HCT116 (cell line): Measurements from ENCODE around the gene SNX13. TPM values are rescaled to one million over a fixed set of nuclear protein-coding genes. Genes with fewer than 3 reads are reported as not detected.

ENCODE experiments used
- ATAC-seq: fragments of 200-7000 bp; cut with Tn5 transposase; 2 replicates; pipeline ENCODE4 v1.9.1; 2020; ENCODE audit warnings: mild to moderate bottlenecking, moderate library complexity
- BruUV-seq: library from RNA; stranded (reverse); fragments of 400-500 nt; replicated peaks from 2 replicates; lab custom pipeline; 2021; lab: Mats Ljungman, UMichigan
- CTCF ChIA-PET: fragments of 300-600 bp; sonication (Branson Sonifier 250); formaldehyde crosslinking; loops from one replicate; lab custom pipeline; 2021; ENCODE audit warnings: antibody characterized with exemption; lab: Charles Lee
- POLR2A ChIA-PET: fragments of 300-600, 350-600 bp; sonication (Branson Sonifier 250); formaldehyde crosslinking; loops from one replicate; lab custom pipeline; 2021; ENCODE audit warnings: antibody characterized with exemption; lab: Charles Lee
- RAD21 ChIA-PET, 2 experiments: fragments of 300-600 bp; sonication (Branson Sonifier 250); formaldehyde crosslinking; loops; one replicate each; lab custom pipeline; 2023; ENCODE audit warnings: low total read pairs in 2 of 2; ENCODE audit not compliant: uncharacterized antibody in 2 of 2, unreplicated experiment in 2 of 2, low non-redundant PET in 1 of 2; lab: Charles Lee
- DNase-seq: peaks from one replicate; pipeline ENCODE4 v3.0.0-alpha.2; 2010; ENCODE audit warnings: low read depth, low spot score
- H2AFZ ChIP-seq: fragments of 200-600 bp; shearing (Covaris generic), sonication (generic); 2 replicates; pipeline ENCODE4 v1.6.1; 2017; ENCODE audit warnings: low read depth, mixed run types, mixed read lengths, antibody characterized with exemption, low read length; ENCODE audit not compliant: poor library complexity, severe bottlenecking
- H3K27ac ChIP-seq: 2 replicates; pipeline ENCODE4 v1.5.1; 2012; ENCODE audit warnings: low read depth, low read length
- H3K27me3 ChIP-seq: fragments of 200-600 bp; sonication (generic); 2 replicates; pipeline ENCODE4 v1.6.1; 2016; ENCODE audit warnings: mixed run types, low read length, mixed read lengths; ENCODE audit not compliant: insufficient read depth
- H3K36me3 ChIP-seq, 2 experiments: fragments of 200-500 bp in 1 of 2; fragments of 200-600 bp in 1 of 2; sonication (Bioruptor generic) in 1 of 2; sonication (generic) in 1 of 2; 2 replicates each; pipeline versions ENCODE4 v1.5.1 to v1.6.1; 2014 to 2016; ENCODE audit warnings: low read length in 2 of 2, inconsistent platforms in 1 of 2, mixed read lengths in 1 of 2, mixed run types in 1 of 2; ENCODE audit not compliant: insufficient read depth in 2 of 2, control insufficient read depth in 1 of 2
- H3K4me1 ChIP-seq, 2 experiments: fragments of 200-600 bp in 1 of 2; sonication (generic) in 1 of 2; 2 replicates each; pipeline versions ENCODE4 v1.5.1 to v1.6.1; 2012 to 2017; ENCODE audit warnings: low read length in 2 of 2, inconsistent platforms in 1 of 2, mild to moderate bottlenecking in 1 of 2, mixed read lengths in 1 of 2, mixed run types in 1 of 2, moderate library complexity in 1 of 2; ENCODE audit not compliant: insufficient read depth in 2 of 2, control insufficient read depth in 1 of 2
- H3K4me2 ChIP-seq: fragments of 200-600 bp; sonication (generic); 2 replicates; pipeline ENCODE4 v1.6.1; 2017; ENCODE audit warnings: mixed run types, low read length, mixed read lengths
- H3K4me3 ChIP-seq, 2 experiments: fragments of 200-600 bp in 1 of 2; sonication (generic) in 1 of 2; replicated peaks in 1 of 2; 2 replicates each; pipeline ENCODE4 v1.5.1; 2011 to 2016; ENCODE audit warnings: low read length in 2 of 2, control low read depth in 1 of 2, low read depth in 1 of 2, mild to moderate bottlenecking in 1 of 2, mixed read lengths in 1 of 2, mixed run types in 1 of 2
- H3K79me2 ChIP-seq: fragments of 200-600 bp; sonication (generic); 2 replicates; pipeline ENCODE4 v1.6.1; 2017; ENCODE audit warnings: mild to moderate bottlenecking, mixed run types, low read length, moderate library complexity, mixed read lengths; ENCODE audit not compliant: insufficient read depth
- H3K9ac ChIP-seq: fragments of 200-600 bp; sonication (generic); 2 replicates; pipeline ENCODE4 v1.6.1; 2016; ENCODE audit warnings: low read length, mixed read lengths
- H3K9me2 ChIP-seq: fragments of 200-600 bp; sonication (generic), shearing (Covaris generic); 2 replicates; pipeline ENCODE4 v1.6.1; 2017; ENCODE audit warnings: mixed run types, mild to moderate bottlenecking, moderate library complexity; ENCODE audit not compliant: insufficient read depth
- H3K9me3 ChIP-seq, 2 experiments: fragments of 200-500 bp in 1 of 2; fragments of 200-600 bp in 1 of 2; sonication (Bioruptor generic) in 1 of 2; sonication (generic) in 1 of 2; 2 replicates each; pipeline ENCODE4 v1.6.1; 2014 to 2017; ENCODE audit warnings: low read length in 2 of 2, mixed read lengths in 2 of 2, inconsistent platforms in 1 of 2, low read depth in 1 of 2, mild to moderate bottlenecking in 1 of 2, mixed run types in 1 of 2, moderate library complexity in 1 of 2; ENCODE audit not compliant: control insufficient read depth in 1 of 2, insufficient read depth in 1 of 2
- H4K20me1 ChIP-seq: fragments of 200-600 bp; sonication (generic), shearing (Covaris generic); 2 replicates; pipeline ENCODE4 v1.6.1; 2017; ENCODE audit warnings: mixed run types, mild to moderate bottlenecking, moderate library complexity; ENCODE audit not compliant: insufficient read depth
- ATF3 ChIP-seq: IDR thresholded peaks from 2 replicates; pipeline ENCODE4 v1.6.1; 2012
- EGR1 ChIP-seq: IDR thresholded peaks from 2 replicates; pipeline ENCODE4 v1.6.1; 2012; ENCODE audit warnings: low read depth
- ELF1 ChIP-seq: IDR thresholded peaks from 2 replicates; pipeline ENCODE4 v1.6.1; 2012; ENCODE audit warnings: low read depth, borderline replicate concordance
- FOSL1 ChIP-seq: IDR thresholded peaks from 2 replicates; pipeline ENCODE4 v1.6.1; 2012; ENCODE audit warnings: low read depth
- JUND ChIP-seq: IDR thresholded peaks from 2 replicates; pipeline ENCODE4 v1.6.1; 2012
- MAX ChIP-seq: IDR thresholded peaks from 2 replicates; pipeline ENCODE4 v1.6.1; 2012
- POLR2A ChIP-seq: IDR thresholded peaks from 2 replicates; pipeline ENCODE4 v1.7.0; 2011; ENCODE audit warnings: borderline replicate concordance; ENCODE audit not compliant: insufficient read depth, insufficient read length; ENCODE audit errors: extremely low read depth
- TCF7L2 ChIP-seq: IDR thresholded peaks from 2 replicates; pipeline ENCODE4 v1.7.0; 2011; ENCODE audit warnings: borderline replicate concordance, inconsistent platforms; ENCODE audit not compliant: insufficient read depth, insufficient read length; ENCODE audit errors: extremely low read depth
- YY1 ChIP-seq: IDR thresholded peaks from 2 replicates; pipeline ENCODE4 v1.6.1; 2011; ENCODE audit warnings: low read length, low read depth, moderate library complexity, mild to moderate bottlenecking; ENCODE audit not compliant: insufficient replicate concordance; ENCODE audit errors: extremely low read depth
- ZFX ChIP-seq: fragments of 450-650 bp; IDR thresholded peaks from 2 replicates; pipeline ENCODE4 v1.6.1; 2017
- intact Hi-C: fragments of 100-400 bp; cut with micrococcal nuclease; formaldehyde crosslinking; loops from 2 replicates; pipeline ENCODE4 v1.10.0; 2022
- total RNA-seq: library from RNA; stranded (reverse); gene quantifications from one replicate; pipeline ENCODE4 v1.2.1, GENCODE V29; 2021; ENCODE audit not compliant: unreplicated experiment

The SNX13 gene
- total RNA-seq, 1 experiment from 2014 or later, result 33.4 TPM

GRCh38 chr7:17936321-17936720 is 4.0 kb downstream of the SNX13 start:
- no peak for DNase-seq
- Histone ChIP-seq H3K4me1 (peaks cover 10 to 18% of the 10 kb centered on the region in 2 experiments; a peak in 3 of 4 replicates), H3K9ac (no peak overlapping the region), H3K79me2 (peaks cover 88% of the 10 kb centered on the region), H2AFZ (no peak overlapping the region), H3K9me2 (no peaks in the 10 kb centered on the region), H3K4me3 (no peak overlapping the region), H3K27me3 (no peaks in the 10 kb centered on the region), H3K36me3 (no peaks in the 10 kb centered on the region), H4K20me1 (no peaks in the 10 kb centered on the region)
- no TSS peak for BruUV-seq
- ATAC-seq, result no peak
- intact Hi-C loops, result no loop called here
- ChIA-PET RAD21 (no interaction called here), CTCF (no interaction called here), POLR2A (interaction anchor here (0.6 kb wide), 1 partner anchor 14 kb away, joined by 3 read pairs; no protein-coding TSS in a partner anchor)
- TF ChIP-seq FOSL1, result no peak
- TF ChIP-seq ZFX, result no peak
- TF ChIP-seq POLR2A, result no peak
- no peak for TF ChIP-seq ATF3
- no peak for TF ChIP-seq ELF1
- TF ChIP-seq JUND, result no peak
- no peak for TF ChIP-seq EGR1
- TF ChIP-seq TCF7L2, result no peak
- TF ChIP-seq, all 23 proteins: peak for 0
- Histone ChIP-seq H3K27ac (no peak overlapping the region), H3K9me3 (no peaks in the 10 kb centered on the region), H3K4me2 (no peak overlapping the region)

GRCh38 chr7:17934612-17935240 is 5.6 kb downstream of the SNX13 start:
- Histone ChIP-seq H3K79me2 (peaks cover 100% of the 10 kb centered on the region), H4K20me1 (no peaks in the 10 kb centered on the region), H3K9me3 (no peaks in the 10 kb centered on the region), H3K4me3 (no peak overlapping the region), H3K27me3 (no peaks in the 10 kb centered on the region), H3K4me1 (peaks cover 9 to 13% of the 10 kb centered on the region in 2 experiments; a peak in 3 of 4 replicates), H2AFZ (no peak overlapping the region), H3K4me2 (no peak overlapping the region), H3K27ac (no peak overlapping the region), H3K36me3 (no peaks in the 10 kb centered on the region), H3K9me2 (no peaks in the 10 kb centered on the region), H3K9ac (no peak overlapping the region)
- intact Hi-C loops, result no loop called here
- RAD21 ChIA-PET, result no interaction called here
- ATAC-seq, result no peak
- no TSS peak for BruUV-seq
- DNase-seq, result no peak
- POLR2A ChIA-PET, result no interaction called here
- TF ChIP-seq ZFX, result no peak
- TF ChIP-seq TCF7L2, result no peak
- no peak for TF ChIP-seq YY1
- TF ChIP-seq MAX, result no peak
- CTCF ChIA-PET, result no interaction called here
